Fibroblast of lung (primary cell): ENCODE measurements around the gene RHEBL1.

Experiments
- EZH2 ChIP-seq: IDR thresholded peaks from 2 replicates; pipeline ENCODE4 v1.5.1; 2012; ENCODE audit warnings: low read length, control low read depth, mild to moderate bottlenecking; ENCODE audit errors: missing control alignments
- TF ChIP-seq, protein P1 (sequence below), 2 donors: IDR thresholded peaks in 1 of 2; conservative IDR thresholded peaks in 1 of 2; 1 replicate in 1 of 2; 2 replicates in 1 of 2; pipeline ENCODE4 v1.5.1; 2011 to 2012; ENCODE audit warnings: low read length in 2 of 2, control low read depth in 1 of 2, inconsistent platforms in 1 of 2, low read depth in 1 of 2, mild to moderate bottlenecking in 1 of 2

DNA sequence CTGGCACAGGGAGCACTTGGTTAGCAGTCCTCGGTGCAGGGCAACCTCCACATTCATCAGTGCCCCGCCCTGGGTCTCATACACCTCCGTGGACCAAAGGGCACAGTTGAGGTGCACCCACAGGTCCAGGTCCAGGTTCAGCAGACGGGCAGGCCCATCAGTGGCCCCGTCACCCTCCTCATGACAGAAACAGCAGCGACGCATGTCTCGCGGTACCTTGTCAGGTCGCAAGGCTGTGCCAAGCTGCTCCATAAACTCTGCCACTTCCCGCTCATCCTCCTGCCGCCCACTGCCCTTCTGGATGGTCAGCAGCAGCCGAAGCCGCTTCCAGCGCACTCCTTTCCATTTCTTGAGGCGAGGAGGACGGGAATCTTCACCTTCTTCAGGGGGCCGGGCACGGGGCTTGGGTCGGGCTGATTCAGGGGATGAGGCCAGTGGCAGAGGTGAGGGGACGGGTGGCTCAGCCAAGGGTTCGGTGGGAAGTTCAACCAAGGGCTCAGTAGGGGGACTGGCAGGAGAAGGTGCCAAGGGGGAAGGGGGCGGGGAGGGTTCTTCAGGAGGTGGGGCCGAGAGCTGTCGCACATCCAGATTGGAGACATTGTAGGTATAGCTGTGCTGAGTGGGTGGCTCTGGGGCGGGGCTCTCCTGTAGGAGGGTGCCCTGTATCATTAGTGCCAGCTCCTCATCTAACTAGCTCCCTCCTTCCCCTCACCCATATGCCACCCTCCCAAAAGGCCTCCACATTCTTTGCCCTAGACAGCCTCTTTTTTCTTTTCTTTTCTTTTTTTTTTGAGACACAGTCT lies 42.9 kb downstream of the RHEBL1 start:
- TF ChIP-seq, protein P1, sequence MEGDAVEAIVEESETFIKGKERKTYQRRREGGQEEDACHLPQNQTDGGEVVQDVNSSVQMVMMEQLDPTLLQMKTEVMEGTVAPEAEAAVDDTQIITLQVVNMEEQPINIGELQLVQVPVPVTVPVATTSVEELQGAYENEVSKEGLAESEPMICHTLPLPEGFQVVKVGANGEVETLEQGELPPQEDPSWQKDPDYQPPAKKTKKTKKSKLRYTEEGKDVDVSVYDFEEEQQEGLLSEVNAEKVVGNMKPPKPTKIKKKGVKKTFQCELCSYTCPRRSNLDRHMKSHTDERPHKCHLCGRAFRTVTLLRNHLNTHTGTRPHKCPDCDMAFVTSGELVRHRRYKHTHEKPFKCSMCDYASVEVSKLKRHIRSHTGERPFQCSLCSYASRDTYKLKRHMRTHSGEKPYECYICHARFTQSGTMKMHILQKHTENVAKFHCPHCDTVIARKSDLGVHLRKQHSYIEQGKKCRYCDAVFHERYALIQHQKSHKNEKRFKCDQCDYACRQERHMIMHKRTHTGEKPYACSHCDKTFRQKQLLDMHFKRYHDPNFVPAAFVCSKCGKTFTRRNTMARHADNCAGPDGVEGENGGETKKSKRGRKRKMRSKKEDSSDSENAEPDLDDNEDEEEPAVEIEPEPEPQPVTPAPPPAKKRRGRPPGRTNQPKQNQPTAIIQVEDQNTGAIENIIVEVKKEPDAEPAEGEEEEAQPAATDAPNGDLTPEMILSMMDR (conservative IDR thresholded peaks at IDR 0.05 in 1 of 2, IDR thresholded peaks at IDR 0.05 in 1 of 2; ENCODE audit: low read depth in 1 of 2, low read length in 2 of 2) = no peak
- TF ChIP-seq EZH2 = no peak
